Measurements from ENCODE around the gene VEGFC.

The VEGFC gene

GRCh38 chr4:176798540-176798939, 5.8 kb upstream of the VEGFC start:
- no peak for DNase-seq

- DNase-seq = no peak
These were observed 2.7 kb upstream of the VEGFC start for GRCh38 chr4:176795441-176795840.

GRCh38 chr4:176794651-176795050, 1.9 kb upstream of the VEGFC start:
- no peak for DNase-seq

- DNase-seq = no peak
These were observed 1.4 kb upstream of the VEGFC start for GRCh38 chr4:176794151-176794550.

GRCh38 chr4:176793060-176793605, 411 bp upstream of the VEGFC start:
- DNase-seq = no peak

GRCh38 chr4:176791591-176792325, 964 bp downstream of the VEGFC start:
- no peak for DNase-seq

GRCh38 chr4:176790398-176790797, 2.3 kb downstream of the VEGFC start:
- no peak for DNase-seq

- peak in 1 of 2 experiments; percentile 48 for DNase-seq
These were observed 2.8 kb downstream of the VEGFC start for GRCh38 chr4:176789955-176790354.

- DNase-seq = no peak
These were observed 3.8 kb downstream of the VEGFC start for GRCh38 chr4:176788971-176789370.

- no peak for DNase-seq
These were observed 4.5 kb downstream of the VEGFC start for GRCh38 chr4:176788248-176788647.

GRCh38 chr4:176784816-176785215, 7.9 kb downstream of the VEGFC start:
- DNase-seq = no peak

GRCh38 chr4:176782794-176783193, 9.9 kb downstream of the VEGFC start:
- DNase-seq = no peak

GRCh38 chr4:176782191-176782590, 10.5 kb downstream of the VEGFC start:
- DNase-seq = no peak

GRCh38 chr4:176781739-176782100, 11.0 kb downstream of the VEGFC start:
- DNase-seq = no peak

GRCh38 chr4:176780995-176781738, 11.6 kb downstream of the VEGFC start:
- no peak for DNase-seq

- DNase-seq = no peak
These were observed 13.3 kb downstream of the VEGFC start for GRCh38 chr4:176779421-176779820.

- DNase-seq = no peak
These were observed 14.2 kb downstream of the VEGFC start for GRCh38 chr4:176778491-176778890.

GRCh38 chr4:176778063-176778462, 14.7 kb downstream of the VEGFC start:
- DNase-seq = no peak

- no peak for DNase-seq
These were observed 17.4 kb downstream of the VEGFC start for GRCh38 chr4:176775338-176775737.

- peak in 1 of 2 experiments; percentile 3 for DNase-seq
These were observed 17.9 kb downstream of the VEGFC start for GRCh38 chr4:176774852-176775251.

- DNase-seq = no peak
These were observed 23.2 kb downstream of the VEGFC start for GRCh38 chr4:176769514-176769913.

GRCh38 chr4:176767183-176767582, 25.5 kb downstream of the VEGFC start:
- no peak for DNase-seq

- DNase-seq = no peak
These were observed 29.9 kb downstream of the VEGFC start for GRCh38 chr4:176762661-176763308.

GRCh38 chr4:176761872-176762271, 30.9 kb downstream of the VEGFC start:
- DNase-seq = no peak
